Stimulated activated naive CD8-positive, alpha-beta T cell treated with anti-CD3 and anti-CD28 coated beads, Interleukin-15, Interleukin-2, amounts not matched to agents 100 U/mL and 50 U/mL, for 24 hours (primary cell): ENCODE results near the gene NIPA2.
A peak's percentile ranks its signal among the peaks of the same experiment; 100 is the strongest.
"Not testable (repeated sequence)": the region's sequence is repeated elsewhere in the genome, so short reads cannot be mapped to it uniquely, and the experiment has no call there.

Experiments
- ATAC-seq: fragments of 150-1000 bp; cut with Tn5 transposase; one replicate; pipeline ENCODE4 v1.10.0; 2021
- DNase-seq: peaks from one replicate; pipeline ENCODE4 v3.0.0; 2021

The NIPA2 gene

DNA sequence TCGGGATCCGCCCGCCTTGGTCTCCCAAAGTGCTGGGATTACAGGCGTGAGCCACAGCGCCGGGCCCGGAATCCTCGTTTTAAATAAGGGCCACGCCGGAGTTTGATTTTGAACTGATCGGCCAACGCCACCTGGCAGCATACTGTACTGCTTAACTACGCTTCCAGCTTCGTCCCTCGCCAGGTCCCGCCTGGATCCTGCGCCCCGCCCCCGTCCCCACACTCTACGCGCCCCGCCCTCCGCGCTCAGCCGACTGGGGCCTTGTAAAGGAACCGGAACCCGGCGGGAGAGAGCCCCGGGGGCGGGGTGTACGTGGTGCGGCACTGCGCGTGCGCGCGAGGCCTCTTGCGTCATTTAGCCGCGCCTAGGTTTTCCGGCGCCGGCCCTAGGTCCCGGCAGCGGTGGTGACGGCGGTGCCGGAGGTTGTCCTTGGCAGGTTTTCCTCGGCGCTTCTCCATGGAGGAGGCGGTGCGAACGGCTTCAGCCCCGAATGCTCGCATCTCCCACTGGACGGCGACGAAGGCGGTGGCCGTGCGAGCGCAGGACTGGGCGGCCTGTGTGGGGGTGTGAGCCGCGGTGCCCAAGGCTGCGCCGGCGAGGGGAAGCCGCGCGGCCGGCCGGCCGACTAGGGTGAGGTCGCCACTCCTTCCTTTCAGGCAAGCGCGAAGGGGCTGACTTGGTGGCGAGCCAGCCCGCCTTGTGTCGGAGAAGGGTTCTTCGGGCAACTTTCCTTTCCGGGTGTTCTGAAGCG, at the start of gene NIPA2:
NIPA2 (plus strand) TSS at position 375 of the 751 bp plus-strand sequence. CDS start 13,066 bp downstream, outside the sequence.
- DNase-seq (peak; percentile 99), ATAC-seq (peak; percentile 97)

DNA sequence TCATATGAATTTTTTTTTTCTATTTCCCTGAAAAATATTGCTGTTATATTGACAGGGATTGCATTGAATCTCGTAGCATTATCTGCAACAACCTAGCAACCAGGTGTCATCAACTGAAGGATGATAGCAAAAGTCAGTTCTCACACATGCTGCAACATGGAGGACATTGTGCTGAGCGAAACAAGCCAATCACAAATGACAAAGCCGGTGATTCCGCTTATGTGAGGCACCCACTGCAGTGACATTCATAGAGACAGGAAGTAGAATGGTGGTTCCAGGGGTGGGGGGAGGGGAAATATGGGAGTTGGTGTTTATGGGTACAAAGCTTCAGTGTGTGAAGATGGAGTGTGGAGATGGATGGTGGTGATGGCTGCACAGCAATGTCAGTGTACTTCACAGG, 44.4 kb upstream of the NIPA2 start:
- DNase-seq (no peak), ATAC-seq (no peak)

DNA sequence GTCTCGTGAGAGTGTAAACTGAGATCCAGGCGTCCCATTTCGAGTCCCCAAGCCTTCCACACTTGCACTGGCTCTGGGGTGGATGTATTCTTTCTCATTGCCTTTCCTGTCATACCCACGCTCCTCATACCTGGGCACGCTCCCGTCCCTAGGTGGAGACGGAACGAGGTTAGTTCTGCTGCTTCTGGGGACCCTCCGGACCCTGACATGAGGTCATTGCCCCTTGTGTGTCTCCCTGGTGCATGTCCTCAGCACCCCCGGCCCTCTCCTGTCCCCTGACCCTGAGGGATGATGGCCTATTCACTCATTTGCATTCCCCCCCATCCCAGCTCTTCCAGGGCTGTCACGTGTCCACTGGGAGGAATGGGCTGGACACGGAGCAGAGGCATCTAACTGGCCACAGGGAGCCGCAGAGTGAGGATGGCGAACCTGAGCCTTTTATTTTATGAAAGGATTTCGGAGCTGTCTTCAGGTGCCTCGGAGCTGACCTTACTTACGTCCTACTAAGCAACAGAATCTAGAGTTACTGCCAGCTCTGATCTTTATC, 43.8 kb upstream of the NIPA2 start:
- DNase-seq (no peak), ATAC-seq (no peak)

DNA sequence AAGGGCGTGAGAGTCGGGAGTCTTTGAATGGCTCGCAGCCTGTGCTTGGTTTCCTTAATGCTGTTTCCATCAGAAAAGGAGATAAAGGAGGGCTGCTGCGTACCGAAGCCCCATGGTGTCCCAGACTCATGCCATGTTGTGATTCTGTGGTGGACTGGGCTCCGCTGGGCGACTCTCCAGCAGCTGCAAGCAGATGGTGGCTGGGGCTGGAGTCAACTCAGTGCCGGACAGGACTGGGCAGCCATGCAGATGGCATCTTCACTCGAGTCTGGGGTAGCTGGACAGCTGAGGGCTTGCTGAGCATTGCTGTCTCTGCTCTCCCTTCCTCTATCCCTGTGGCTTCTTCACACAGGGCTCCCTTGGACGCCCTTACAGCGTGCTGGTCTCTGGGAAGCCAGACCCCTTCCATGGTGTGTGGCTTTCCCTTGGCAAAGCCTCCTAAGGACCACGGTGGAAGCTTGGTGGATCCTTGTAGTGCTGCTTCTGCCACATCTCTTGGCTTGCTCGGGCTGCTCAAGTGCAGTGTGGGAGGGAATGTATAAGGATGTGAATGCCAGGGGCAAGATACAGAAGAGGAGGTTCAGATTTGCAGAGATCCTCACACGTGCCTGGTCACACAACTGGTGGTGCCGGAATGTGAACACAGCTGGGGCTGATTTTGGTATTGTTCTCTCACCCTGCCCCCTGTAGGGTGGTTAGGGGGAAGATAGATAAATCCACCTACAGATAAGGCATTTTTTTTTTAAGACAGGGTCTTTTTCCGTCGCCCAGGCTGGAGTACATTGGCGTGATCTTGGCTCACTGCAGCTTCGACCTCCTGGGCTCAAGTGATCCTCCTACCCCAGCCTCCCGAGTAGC, 43.0 kb upstream of the NIPA2 start:
- DNase-seq (no peak), ATAC-seq (no peak)

DNA sequence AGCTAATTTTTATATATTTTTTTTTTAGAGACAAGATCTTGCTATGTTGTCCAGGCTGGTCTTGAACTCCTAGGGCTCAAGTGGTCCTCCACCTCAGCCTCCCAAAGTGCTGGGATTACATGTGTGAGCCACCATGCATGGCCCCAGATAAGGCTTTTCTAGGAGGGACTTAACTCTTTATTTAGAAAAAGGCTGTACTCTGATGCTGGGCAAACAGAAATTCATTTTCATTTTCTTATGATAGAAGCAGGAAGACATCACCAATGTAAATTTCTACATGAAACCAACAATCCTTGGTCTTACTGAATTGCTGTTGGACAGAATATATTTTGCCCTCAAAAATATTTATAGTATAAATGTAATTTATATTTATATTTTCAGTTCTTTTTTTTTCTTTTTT, 42.4 kb upstream of the NIPA2 start:
- no peak for DNase-seq
- ATAC-seq = no peak

DNA sequence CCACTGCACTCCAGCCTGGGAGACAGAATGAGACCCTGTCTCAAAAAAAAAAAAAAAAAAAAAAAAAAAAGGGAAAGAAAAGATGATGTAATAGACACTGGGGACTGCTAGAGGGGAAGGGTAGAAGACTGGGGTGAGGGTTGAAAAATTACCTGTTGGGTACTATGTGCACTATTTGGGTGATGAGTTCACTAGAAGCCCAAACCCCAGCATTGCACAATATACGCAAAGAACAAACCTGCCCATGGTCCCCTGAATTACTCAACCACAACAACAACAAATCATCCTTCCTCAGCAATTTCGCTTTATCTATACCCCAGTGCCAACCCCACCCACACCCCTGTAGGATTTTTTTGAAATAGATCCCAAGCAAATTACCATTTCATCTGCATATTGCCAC, 38.6 kb upstream of the NIPA2 start:
- no peak for DNase-seq
- ATAC-seq = no peak

DNA sequence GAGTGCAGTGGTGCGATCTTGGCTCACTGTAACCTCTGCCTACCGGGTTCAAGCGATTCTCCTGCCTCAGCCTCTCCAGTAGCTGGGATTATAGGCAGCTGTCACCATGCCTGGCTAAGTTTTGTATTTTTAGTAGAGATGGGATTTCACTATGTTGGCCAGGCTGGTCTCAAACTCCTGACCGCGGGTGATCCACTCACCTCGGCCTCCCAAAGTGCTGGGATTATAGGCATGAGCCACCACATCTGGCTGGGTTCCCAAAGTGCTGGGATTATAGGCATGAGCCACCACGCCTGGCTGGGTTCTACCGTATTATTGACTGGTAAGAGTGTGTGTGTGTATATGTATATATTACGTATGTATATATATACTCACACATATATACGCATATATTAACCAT, 35.5 kb upstream of the NIPA2 start:
- ATAC-seq, DNase-seq: not testable (repeated sequence)

DNA sequence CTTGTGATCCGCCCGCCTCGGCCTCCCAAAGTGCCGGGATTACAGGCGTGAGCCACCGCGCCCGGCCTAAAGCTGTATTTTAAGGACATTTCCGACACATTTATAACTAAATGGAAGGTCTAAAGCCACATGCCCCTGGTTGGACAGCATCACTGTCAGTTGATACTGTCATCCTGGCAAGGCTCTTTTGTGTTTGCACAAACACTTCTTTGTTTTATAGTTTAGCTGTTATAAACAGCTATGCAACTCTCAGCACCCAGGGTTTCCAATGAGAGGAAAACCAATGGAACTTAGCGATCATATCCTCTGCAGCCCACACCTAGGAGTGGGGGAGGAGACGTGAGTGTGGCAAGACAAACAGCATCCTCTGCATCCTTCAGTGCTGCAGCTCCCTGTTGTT, 32.3 kb upstream of the NIPA2 start:
- DNase-seq (no peak), ATAC-seq (no peak)

DNA sequence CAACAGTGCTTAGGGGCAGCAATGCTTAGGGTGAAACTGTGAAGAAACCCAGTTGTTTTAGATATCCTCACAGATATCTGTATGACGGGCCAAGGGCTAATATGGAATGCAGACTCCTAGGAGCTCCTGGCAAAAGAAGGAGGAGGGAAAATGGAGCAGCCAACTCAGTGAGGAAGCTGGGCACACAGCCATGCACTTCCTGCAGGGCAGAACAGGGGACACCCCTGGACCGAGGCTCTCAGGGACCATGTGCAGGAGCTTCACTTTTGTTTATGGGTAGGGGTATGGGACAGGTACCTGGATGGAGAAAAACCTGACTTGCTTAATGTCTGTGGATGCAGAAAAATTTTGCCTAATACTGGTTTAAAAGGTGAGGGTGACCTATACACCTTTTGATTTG, 31.8 kb upstream of the NIPA2 start:
- no peak for ATAC-seq

DNA sequence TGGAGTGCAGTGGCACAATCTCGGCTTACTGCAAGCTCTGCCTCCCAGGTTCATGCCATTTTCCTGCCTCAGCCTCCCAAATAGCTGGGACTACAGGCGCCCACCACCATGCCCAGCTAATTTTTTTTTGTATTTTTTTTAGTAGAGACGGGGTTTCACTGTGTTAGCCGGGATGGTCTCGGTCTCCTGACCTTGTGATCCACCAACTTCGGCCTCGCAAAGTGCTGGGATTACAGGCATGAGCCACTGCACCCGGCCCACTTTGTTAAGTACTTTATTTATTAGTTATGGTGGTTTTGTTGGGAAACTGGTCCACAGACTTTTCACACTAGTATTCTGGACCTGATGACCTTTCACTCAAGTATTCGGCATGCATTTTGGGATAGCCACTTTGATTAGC, 30.6 kb upstream of the NIPA2 start:
- not testable (repeated sequence) for ATAC-seq

More for the DNA sequence above, 31.8 kb upstream of the NIPA2 start:
- no peak for DNase-seq

DNA sequence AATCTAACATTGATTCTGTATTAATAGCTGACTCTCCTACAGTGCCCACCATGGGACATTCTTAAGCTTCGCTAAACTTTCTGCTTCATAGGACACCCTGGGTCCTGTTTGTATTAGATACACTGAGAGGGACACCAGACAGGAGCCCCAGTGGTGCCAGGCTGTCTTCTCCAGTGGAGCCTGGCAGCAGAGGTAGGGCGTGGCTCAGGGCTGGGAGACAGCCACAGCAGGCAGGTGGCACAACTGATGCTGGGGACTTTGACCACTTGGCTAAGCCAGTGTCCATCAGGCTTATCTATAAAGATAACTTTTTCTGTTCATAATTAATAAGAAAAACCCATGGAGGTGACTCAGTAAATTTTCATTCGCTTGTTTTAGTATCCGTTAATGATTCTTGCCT, 30.2 kb upstream of the NIPA2 start:
- no peak for ATAC-seq
- no peak for DNase-seq

More for the DNA sequence above, 30.6 kb upstream of the NIPA2 start:
- DNase-seq = not testable (repeated sequence)

DNA sequence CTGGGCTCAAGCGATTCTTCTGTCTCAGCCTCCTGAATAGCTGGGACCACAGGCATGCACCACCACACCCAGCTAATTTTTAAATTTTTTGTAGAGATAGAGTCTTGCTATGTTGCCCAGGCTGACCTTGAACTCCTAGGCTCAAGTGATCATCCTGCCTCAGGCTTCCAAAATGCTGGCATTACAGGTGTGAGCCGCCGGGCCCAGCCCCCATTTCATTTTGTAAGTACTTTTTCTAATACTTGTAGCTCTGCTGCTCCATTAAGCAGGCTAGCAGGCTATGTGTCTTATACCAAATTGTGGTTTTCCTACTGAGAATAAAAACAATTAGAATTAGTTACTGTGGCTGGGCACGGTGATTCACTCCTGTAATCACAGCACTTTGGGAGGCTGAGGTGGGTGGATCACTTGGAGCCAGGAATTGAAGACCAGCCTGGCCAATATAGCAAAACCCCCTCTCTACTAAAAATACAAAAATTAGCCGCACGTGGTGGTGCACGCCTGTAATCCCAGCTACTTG, 29.6 kb upstream of the NIPA2 start:
- DNase-seq = no peak

DNA sequence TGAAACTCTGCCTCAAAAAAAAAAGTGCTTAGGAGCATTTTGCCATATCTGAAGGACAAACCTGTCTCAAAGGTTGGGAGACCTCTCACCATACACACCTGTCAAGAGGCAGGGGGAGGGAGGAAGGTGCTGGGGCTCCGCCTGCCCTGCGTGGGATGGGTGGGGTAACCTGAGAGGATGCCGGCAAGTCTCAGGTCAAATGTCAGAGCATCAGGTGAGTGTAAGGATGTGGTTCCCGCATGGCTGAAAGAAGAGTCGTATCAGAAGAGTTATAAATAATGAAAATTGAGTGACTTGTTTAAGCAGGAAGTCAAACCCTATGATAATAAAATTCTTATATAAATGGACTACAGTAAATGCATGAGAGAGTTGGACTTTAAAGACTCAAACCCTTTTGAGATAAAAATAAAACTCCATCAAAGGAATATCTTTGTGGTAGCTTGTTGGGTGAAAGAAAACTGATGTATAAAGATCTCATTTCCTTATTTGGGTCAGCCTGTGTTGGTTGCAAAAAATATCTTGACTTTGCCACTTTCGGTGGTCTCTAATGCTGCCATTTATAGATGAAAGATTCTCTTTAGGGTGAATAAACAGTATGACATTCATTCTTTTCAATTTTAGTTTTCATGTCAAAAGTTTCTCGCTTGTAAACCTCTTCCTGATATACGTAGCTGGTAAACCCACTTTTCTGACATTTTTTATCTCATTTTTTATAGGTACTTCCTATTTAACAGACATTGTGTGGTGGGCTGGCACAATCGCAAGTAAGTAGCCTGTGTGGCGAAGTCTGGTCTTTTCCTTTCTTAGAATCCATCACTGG, 28.2 kb upstream of the NIPA2 start:
- ATAC-seq (no peak), DNase-seq (no peak)

More for the DNA sequence above, 29.6 kb upstream of the NIPA2 start:
- ATAC-seq = no peak

DNA sequence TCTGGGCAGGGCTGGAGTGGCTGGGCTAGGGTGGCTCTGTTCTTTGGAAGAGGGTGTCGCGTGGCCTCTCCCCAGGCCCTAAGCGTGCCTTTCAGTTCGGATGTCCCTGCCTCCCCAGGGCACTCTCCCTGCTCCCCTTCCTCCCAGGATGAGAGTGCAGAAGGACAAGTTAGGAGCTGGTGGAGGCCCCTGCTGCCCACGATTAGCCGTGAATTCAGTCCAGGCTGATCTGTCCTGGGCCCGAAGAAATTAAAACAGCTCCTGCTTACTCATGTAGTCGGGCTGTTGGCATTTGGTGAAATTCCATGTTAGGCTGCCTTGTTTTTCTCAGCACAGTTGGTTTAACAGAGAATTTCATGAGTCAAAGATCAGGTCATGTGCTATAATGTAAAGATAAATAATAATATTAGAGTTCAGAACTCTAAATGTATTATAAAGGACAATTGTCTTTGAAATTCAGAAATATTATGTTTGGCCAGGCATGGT, 27.6 kb upstream of the NIPA2 start:
- no peak for ATAC-seq
- DNase-seq = no peak

DNA sequence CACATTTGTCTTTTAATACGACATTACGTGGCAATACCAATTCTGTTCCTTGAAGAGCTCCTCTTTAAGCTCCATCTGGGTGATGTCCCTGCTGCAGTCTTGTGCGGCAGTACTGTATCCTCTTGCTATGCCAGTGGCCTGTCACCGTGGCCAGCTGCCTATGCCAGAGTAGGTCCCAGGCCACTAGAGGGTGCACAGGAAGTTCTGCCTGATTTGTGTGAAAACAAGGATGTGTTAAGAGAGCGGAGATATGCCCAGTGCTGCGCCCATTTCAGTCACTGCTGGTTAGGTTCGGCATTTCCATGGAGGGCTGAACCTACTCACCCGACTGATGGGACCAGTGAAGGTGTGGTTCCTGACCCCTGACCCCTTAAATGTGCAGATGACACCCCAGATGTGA, 26.8 kb upstream of the NIPA2 start:
- ATAC-seq (no peak), DNase-seq (no peak)

DNA sequence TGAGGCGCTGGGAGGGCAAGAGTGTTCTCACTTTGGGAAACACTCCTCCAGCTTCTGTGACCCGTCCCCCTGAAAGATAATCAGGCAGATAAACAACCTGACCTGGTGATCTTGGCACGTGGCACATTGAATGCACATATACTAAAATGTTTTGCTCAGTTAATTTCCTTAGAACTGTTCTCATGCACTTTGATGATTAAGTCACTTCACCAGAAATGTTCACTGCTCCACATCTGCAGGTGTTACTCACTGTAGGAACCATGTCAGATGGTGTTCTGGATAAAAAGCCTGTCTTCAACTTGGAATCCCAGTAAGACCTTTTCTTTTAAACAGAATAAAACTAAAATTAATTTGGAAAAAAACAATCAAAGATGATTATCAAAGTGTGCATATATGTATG, 24.6 kb upstream of the NIPA2 start:
- ATAC-seq = no peak
- DNase-seq = no peak

DNA sequence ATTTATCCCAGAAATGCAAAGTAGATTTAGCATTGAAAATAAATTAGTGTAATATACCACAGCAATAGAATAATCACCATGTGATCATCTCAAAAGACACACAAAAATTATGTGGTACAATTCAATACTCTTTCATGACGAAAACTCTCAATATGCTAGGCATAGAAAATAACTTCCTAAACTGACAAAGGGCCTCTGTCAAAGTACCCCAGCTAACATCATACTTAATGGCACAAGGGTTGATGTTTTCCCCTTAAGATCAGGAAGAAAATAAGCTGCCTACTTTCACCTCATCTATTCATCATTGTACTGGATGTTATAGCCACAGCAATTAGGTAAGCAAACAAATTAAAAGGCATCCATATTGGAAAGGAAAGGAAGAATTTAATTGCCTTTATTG, 22.7 kb upstream of the NIPA2 start:
- ATAC-seq (no peak), DNase-seq (no peak)

DNA sequence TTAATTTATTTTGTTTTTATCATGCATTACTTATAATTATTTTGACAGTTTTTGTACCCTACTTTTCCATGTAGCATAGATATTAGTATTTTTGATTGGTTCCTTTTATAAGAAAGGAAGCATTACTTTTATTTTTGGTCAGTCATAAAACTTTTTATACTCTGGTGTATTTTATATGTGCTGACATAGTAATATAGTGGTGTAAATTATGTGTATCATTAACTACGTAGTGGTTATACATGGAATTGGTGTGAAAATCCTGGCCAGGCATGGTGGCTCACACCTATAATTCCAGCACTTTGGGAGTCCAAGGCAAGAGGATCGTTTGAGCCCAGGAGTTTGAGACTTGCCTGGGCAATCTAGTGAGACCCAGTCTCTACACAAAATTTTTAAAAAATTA, 18.8 kb upstream of the NIPA2 start:
- no peak for ATAC-seq
- no peak for DNase-seq

DNA sequence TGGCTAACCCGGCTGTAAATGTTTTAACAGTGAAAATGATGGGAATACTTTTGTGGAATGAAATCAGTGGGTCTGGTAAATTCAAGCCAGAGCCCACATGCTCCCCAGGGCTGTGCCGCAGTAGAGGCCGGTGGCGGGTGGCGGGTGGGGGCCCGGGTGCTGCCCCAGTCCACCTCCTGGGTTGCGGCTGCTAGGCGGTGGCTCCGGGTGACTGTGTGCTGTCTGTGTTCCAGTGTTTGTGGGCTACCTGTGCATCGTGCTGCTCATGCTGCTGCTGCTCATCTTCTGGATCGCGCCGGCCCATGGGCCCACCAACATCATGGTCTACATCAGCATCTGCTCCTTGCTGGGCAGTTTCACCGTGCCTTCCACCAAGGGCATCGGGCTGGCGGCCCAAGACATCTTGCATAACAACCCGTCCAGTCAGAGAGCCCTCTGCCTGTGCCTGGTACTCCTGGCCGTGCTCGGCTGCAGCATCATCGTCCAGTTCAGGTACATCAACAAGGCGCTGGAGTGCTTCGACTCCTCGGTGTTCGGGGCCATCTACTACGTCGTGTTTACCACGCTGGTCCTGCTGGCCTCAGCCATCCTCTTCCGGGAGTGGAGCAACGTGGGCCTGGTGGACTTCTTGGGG, 14.9 kb upstream of the NIPA2 start:
- DNase-seq (no peak), ATAC-seq (no peak)

DNA sequence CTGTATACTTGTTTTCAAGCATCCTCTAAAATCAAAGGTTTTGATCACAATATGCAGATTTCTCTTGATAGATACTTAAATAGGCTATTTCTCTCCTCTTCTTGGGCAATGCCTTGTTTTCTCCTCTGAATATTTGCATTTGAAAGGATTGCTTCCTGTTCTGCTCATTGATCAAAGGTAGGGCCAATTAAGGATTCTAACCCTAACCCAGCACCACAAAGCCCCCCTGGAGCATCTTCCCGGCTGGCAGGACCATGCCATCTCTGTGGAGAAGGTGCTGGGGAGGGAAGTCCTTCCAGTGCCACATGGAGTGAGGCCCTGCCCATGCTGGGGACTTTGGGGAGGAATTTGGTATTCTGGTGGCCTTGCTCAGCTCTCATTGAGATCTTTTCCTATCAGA, 11.3 kb upstream of the NIPA2 start:
- DNase-seq (no peak), ATAC-seq (no peak)

DNA sequence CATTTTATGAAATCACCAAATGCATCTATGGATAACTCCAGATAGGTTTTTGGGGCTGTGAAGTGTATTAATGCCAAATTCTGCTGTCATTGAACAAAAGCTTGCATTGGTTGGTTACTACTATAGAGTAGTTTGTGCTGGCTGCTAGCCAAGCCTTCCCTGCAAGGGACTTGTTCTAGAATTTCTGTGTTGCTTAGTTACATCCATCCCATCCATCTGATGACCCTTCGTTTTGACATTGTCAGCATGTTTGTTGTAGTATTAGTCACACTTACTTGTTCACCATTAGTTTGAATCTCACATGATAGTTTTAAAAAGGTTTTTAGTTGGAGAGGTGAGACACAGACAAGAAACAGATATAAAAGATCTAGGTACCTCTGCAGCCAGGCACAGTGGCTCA, 7.0 kb upstream of the NIPA2 start:
- DNase-seq = no peak
- no peak for ATAC-seq
